Urinary bladder (tissue), 4 donors: Measurements from ENCODE around the gene MAGI3. TPM values are rescaled to one million over a fixed set of nuclear protein-coding genes. Genes with fewer than 3 reads are reported as not detected.

Source experiments
- DNase-seq: peaks from one replicate; pipeline ENCODE4 v3.0.0-alpha.2; 2015; ENCODE audit errors: extremely low spot score
- H3K27ac ChIP-seq: one replicate; pipeline ENCODE4 v1.5.1; 2013; ENCODE audit warnings: low read depth, mild to moderate bottlenecking, moderate library complexity
- H3K36me3 ChIP-seq: one replicate; pipeline ENCODE4 v1.6.1; 2013; ENCODE audit warnings: mild to moderate bottlenecking, moderate library complexity; ENCODE audit not compliant: insufficient read depth
- H3K4me1 ChIP-seq: one replicate; pipeline ENCODE4 v1.6.1; 2013; ENCODE audit warnings: mild to moderate bottlenecking, moderate library complexity; ENCODE audit not compliant: insufficient read depth
- H3K4me3 ChIP-seq: one replicate; pipeline ENCODE4 v1.5.1; 2013; ENCODE audit warnings: low read depth, low read length
- WGBS: extraction: QIAGEN DNeasy Blood & Tissue Kit; methylation state at CpG from one replicate; pipeline ENCODE4 v1.1.7; 2013; 5-methylcytosine and 5-hydroxymethylcytosine counted together
- polyA plus RNA-seq: library from polyadenylated mRNA; stranded (reverse); fragments of 200-250 nt; gene quantifications from one replicate; pipeline ENCODE4 v1.2.3, GENCODE V29; 2013
- total RNA-seq: library from RNA; depleted of rRNA; stranded (reverse); fragments of >200 nt; gene quantifications from one replicate; pipeline ENCODE4 v1.2.3, GENCODE V29; 2014
- donor health status: healthy with polysubstance abuse.
- donor health status: healthy.

MAGI3 gene
- total and polyA plus RNA-seq, 2 donors: 6.1 to 34.7 TPM

DNA sequence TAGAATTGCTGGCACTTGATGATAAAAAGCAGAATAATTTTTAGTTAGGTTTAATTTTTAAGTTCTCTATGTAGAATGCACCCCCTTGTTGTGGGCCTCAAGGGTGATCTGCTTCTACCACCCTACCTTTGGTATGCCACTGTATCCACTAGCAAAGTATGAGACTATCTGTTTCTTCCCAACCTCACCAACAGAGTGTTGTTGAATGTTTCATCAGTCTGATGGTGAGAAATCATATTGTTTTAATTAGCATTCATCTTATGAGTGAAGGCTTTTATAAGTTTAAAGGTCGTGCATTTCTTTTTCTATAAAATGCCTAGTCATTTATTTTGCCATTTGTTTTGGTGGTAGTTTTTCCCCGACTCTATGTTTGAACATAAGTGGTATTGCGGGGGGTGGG is 141.0 kb downstream of the MAGI3 start:
- Histone ChIP-seq H3K4me1 (no peaks in the 10 kb centered on the region), H3K27ac (no peak overlapping the region), H3K4me3 (no peak overlapping the region), H3K36me3 (no peaks in the 10 kb centered on the region)
- no peak for DNase-seq
- 84% methylated on average over 3 of the region's 3 CpGs for WGBS

DNA sequence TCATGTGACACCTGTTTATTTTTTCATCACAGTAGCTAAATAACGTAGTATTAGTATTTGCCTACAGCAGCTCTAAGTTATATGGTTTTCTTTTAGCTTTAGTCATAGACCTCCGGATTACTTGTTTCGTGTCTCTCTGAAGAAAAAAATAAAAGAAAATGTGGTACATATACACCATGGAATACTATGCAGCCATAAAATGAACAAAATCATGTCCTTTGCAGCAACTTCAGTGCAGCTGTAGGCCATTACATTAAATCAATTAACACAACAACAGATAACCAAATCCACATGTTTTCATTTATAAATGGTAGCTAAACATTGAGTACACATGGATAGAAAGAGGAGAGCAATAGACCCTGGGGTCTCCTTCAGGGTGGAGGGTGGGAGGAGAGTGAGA is 142.7 kb downstream of the MAGI3 start:
- 97% methylated on average over 3 of the region's 3 CpGs for WGBS
- no peak overlapping the region for H3K27ac ChIP-seq
- H3K36me3 ChIP-seq: no peaks in the 10 kb centered on the region
- H3K4me3 ChIP-seq: no peak overlapping the region
- H3K4me1 ChIP-seq: no peaks in the 10 kb centered on the region
- no peak for DNase-seq

DNA sequence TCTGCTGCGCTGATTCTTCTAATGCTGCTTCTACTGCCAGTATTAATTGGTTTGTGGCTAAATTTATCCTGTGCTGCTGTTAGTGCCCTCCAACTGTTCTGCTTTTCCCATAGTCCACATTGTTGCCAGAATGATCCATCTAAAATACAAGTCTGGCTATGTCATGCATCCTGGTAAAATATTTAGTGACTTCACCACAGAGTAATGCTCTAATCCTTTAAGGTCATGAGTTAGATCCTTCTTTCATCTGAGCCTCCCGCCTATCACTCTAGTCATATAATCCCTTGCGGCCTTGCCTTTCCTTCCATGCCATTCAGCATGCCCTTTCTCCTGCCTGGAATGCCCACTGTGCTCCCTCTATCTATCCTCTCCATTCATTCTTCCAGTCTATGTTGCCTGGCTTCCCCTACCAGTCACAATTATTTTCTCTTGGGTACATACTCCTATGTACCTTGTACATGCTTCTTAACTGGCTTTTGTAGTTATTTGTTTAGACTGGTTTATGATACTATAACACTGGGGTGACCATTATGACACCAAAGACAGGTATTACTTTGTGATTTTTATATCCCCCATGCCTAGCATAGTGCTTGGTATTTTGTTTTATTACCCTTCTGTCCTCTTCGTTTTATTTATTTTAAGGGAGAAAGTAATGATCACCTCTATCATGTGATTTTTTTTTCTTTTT is 144.0 kb downstream of the MAGI3 start:
- Histone ChIP-seq H3K4me1 (no peaks in the 10 kb centered on the region), H3K27ac (no peak overlapping the region), H3K36me3 (no peaks in the 10 kb centered on the region), H3K4me3 (no peak overlapping the region)
- WGBS: 82% methylated on average over 4 of the region's 4 CpGs
- no peak for DNase-seq

DNA sequence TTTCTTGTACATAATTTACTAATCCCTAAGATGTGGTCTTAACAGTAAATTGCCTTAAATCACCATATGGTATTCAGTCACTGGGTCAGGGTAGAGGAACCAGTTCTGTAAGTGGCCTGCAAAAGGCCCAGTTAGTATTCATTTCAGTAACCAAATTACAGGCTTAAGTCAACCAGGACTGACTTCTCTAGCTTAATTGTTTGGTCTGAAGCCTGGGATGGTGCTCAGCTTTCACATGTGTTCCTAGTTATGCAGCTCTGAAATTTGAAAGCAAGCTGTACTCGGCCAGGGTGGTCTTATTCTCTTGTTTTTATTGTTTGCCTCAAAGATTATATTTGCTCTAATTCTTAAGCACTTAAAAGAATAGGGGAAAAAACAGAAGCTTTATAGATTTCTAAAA is 144.6 kb downstream of the MAGI3 start:
- no peak for DNase-seq
- no peak overlapping the region for H3K27ac ChIP-seq
- H3K4me3 ChIP-seq: no peak overlapping the region
- WGBS: 79% methylated on average over 1 of the region's 1 CpG
- no peaks in the 10 kb centered on the region for H3K4me1 ChIP-seq
- H3K36me3 ChIP-seq: no peaks in the 10 kb centered on the region

DNA sequence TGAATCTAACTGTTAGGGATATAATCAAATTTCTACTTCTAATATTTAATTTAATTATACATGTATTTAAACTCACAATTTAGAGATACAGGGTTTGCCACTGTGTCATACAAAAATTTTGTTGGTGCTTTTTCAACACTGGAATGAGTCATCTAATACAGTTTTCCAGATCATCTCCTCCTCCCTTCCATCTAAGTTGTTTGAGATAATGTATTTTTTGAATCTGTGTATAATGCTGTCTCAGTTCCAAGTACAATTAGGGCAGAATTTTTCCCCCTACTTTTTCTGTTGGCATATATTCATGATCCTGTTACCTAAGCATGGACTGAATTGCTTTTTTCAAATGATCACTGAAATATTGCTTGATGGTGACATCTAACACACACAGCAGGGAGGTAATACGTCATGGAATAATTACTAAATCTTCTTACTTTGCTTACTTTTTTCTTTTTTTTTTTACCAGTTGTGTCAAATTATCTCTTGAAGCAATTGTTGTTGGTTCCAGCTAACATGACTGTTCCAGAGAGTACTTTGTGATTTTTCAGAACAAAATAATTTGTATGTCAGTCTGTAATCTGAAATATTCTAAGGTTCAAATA is 146.0 kb downstream of the MAGI3 start:
- Histone ChIP-seq H3K27ac (no peak overlapping the region), H3K36me3 (no peaks in the 10 kb centered on the region), H3K4me3 (no peak overlapping the region), H3K4me1 (no peaks in the 10 kb centered on the region)
- 78% methylated on average over 1 of the region's 1 CpG for WGBS
- no peak for DNase-seq

DNA sequence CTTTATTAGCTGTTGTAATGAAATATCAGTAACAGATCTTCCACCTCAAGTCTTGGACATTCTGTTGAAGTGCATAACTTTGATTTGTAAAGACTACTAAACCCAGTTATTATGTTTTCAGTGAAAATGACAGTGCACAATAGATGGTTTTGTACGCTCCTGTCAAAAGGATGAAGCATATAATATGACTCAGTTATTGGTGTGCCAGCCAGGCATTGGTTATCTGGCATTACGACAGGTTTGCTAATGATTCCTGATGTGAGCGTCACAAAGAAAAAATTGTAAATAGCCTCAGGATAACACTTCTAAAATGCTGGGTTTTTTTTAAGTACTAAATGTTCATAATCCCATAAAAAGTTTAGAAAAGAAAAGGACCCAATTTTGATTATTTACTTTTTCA is 147.9 kb downstream of the MAGI3 start:
- DNase-seq: no peak
- H3K36me3 ChIP-seq: no peaks in the 10 kb centered on the region
- H3K27ac ChIP-seq: no peak overlapping the region
- H3K4me3 ChIP-seq: no peak overlapping the region
- H3K4me1 ChIP-seq: no peaks in the 10 kb centered on the region
- 88% methylated on average over 3 of the region's 3 CpGs for WGBS

DNA sequence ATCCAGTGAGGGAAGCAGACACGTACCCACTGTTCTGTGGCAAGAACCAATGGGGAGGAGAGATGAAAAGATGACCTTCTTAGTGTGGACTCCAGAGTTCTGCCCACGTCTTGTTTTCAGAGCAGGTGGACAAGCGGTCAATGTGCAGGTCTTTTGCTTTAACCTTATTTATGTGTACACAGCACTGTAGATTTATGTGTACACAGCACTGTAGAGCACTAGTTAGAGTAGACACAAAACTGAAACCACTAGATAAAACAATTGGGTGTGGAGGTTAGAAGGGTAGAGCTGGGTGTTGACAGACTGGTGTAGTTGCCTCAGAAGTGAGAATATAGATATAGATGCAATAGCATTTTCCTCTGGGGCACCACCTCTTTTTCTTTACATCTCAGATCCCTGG is 150.0 kb downstream of the MAGI3 start:
- Histone ChIP-seq H3K27ac (no peak overlapping the region), H3K36me3 (no peaks in the 10 kb centered on the region), H3K4me1 (no peaks in the 10 kb centered on the region), H3K4me3 (no peak overlapping the region)
- no peak for DNase-seq
- WGBS: 96% methylated on average over 3 of the region's 3 CpGs

DNA sequence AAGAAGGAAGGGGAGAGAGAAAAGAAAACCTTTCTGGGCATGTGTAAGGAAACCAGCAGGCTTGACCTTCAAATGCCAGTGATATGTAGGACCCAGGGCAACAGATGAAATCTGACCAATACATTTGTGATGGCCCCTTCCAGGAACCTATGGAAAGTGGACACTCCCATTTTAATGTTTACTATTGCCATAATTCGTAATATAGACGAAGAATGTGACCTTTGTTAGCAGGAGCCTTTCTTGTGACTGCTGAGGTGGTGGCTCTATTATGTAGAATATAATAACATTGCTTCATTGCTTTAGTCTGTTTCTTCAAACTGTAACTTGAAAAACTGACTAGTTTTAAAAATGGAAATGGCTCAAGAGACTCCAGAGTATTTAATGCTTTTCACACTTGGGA is 150.8 kb downstream of the MAGI3 start:
- Histone ChIP-seq H3K4me3 (no peak overlapping the region), H3K36me3 (no peaks in the 10 kb centered on the region), H3K27ac (no peak overlapping the region), H3K4me1 (no peaks in the 10 kb centered on the region)
- no peak for DNase-seq
- WGBS: 88% methylated on average over 2 of the region's 2 CpGs

DNA sequence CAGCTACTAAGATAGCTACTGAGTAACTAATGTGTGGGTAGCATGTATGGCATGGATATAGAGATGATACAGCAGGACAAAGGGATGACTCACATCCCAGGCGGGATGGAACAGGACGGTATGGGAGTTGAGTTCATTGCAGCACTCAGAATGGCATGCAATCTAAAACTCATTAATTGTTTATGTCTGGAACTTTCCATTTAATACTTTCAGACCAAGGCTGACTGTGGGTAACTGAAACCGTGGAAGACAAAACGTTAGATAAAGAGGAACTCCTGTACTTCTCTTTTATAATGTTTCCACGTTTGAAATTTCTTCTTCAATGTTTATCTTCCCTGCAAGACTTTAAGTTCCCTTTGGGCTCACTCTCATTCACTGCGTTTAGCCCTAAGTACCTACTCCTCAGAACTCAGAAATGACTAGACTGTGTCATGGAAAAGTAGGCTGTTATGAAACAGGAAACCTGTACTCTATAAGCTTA is 151.9 kb downstream of the MAGI3 start:
- Histone ChIP-seq H3K4me1 (no peaks in the 10 kb centered on the region), H3K27ac (no peak overlapping the region), H3K36me3 (no peaks in the 10 kb centered on the region), H3K4me3 (no peak overlapping the region)
- DNase-seq: no peak
- WGBS: 71% methylated on average over 6 of the region's 6 CpGs

DNA sequence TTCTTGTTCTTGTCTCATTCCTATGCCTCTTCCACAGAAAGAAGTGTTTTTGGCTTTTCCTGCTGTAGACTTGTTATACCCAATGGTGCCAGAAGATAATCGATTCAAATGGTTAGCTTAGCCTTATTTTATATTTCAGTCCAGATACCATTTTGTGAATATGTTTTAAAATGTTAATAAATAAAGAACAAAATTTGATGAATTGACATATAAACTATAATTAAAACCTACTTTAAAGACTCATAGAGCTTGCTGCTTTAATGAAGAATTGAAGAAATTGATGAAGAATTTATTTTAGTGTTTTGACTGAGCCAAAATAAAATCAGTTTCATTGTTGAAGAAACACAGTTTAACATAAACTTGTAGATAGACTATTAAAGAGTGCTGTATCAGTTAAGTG is 152.8 kb downstream of the MAGI3 start:
- DNase-seq: no peak
- Histone ChIP-seq H3K4me1 (no peaks in the 10 kb centered on the region), H3K36me3 (no peaks in the 10 kb centered on the region), H3K4me3 (no peak overlapping the region), H3K27ac (no peak overlapping the region)
- WGBS: 97% methylated on average over 1 of the region's 1 CpG

DNA sequence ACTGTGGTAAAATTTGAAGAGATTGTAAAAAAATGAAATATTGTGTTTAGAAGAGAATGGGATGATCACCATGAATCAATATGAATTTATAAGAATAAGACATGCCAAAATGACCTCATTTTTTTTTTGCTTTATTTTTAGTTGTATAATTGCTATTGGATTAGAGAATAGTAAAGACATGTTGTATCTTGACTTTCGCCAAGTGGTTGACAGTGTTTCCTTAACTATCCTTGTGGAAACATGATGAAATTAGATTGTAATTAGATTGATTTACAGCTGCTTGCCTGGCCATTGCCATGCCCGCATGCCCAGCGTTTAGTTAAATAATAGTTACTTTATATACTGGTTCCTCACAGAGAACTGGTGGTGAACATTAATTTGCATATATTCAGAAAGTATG is 154.9 kb downstream of the MAGI3 start:
- no peak for DNase-seq
- 87% methylated on average over 3 of the region's 3 CpGs for WGBS
- H3K36me3 ChIP-seq: no peaks in the 10 kb centered on the region
- H3K4me1 ChIP-seq: no peaks in the 10 kb centered on the region
- no peak overlapping the region for H3K27ac ChIP-seq
- H3K4me3 ChIP-seq: no peak overlapping the region

DNA sequence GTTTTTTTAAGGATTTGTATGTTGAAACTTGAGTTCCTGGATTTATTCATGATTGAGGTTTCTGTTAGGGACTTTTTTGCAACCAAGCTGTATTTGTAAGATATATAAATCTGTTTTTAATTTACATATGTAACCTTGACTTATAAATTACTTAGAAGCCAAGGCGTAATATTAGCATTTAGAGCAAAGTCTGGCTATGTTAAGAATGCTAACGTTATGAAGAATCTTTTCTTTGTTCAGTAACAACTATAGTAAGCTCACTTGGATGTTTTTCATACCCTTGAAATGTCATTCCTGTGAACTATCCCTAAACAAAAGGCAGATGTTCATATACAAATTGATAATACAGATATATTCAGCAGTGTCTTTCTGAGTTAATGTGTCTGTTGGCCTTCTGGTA is 155.3 kb downstream of the MAGI3 start:
- no peak for DNase-seq
- Histone ChIP-seq H3K36me3 (no peaks in the 10 kb centered on the region), H3K4me3 (no peak overlapping the region), H3K27ac (no peak overlapping the region), H3K4me1 (no peaks in the 10 kb centered on the region)
- 55% methylated on average over 2 of the region's 2 CpGs for WGBS

DNA sequence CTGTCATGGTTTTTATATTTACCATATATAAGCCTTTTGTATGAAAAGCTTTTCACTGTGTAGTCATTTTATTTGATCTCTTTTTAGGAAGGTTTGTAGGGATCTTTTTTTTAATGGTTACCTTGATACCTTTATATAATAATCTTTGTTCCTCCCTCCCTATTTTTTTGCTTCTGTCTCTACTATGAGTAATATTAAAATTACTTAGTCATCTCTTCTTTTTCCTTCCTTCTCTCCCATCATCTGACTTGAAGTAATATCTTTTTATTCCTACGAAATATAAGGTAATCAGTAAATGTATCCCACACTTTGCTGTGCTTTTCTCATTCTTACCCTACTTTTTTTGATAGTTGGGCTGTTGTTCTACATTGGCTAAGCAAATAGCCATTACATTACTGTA is 161.4 kb downstream of the MAGI3 start:
- Histone ChIP-seq H3K4me3 (no peak overlapping the region), H3K36me3 (no peaks in the 10 kb centered on the region), H3K4me1 (no peaks in the 10 kb centered on the region), H3K27ac (no peak overlapping the region)
- 95% methylated on average over 1 of the region's 1 CpG for WGBS
- no peak for DNase-seq

DNA sequence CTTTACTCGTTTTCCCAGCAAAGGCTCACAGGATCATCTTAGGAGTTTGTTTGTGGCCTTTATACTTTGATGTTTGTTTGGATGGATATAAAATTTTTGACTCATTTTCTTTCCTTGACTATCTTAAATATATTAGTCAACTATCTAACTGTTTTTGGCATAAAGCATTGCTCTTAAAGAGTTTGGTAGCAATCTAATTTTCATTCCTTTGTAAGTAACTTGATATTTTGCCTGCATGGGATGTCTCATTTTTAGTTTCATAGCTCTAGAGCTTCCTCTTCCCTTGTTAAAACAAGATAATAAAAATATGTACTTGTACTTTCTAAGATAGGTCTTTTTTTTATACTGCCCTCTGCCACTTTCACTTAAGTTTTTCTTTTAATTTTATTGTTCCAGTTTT is 161.9 kb downstream of the MAGI3 start:
- H3K27ac ChIP-seq: no peak overlapping the region
- 80% methylated on average over 1 of the region's 1 CpG for WGBS
- no peak overlapping the region for H3K4me3 ChIP-seq
- H3K4me1 ChIP-seq: no peaks in the 10 kb centered on the region
- no peaks in the 10 kb centered on the region for H3K36me3 ChIP-seq
- no peak for DNase-seq
